Hepatocyte (in vitro differentiated cells): Measurements from ENCODE around the gene PALLD. TPM values are rescaled to one million over a fixed set of nuclear protein-coding genes. Genes with fewer than 3 reads are reported as not detected.

Experiments used
- DNase-seq: peaks from one replicate; pipeline ENCODE4 v3.0.0-alpha.2; 2016; ENCODE audit warnings: low spot score
- H2AFZ ChIP-seq: fragments of 200-600 bp; sonication (generic); 2 replicates; pipeline ENCODE4 v1.6.0; 2016; ENCODE audit warnings: antibody characterized with exemption, mild to moderate bottlenecking
- H3K27ac ChIP-seq: fragments of 200-600 bp; sonication (generic); 2 replicates; pipeline ENCODE4 v1.5.1; 2016; ENCODE audit warnings: mild to moderate bottlenecking
- H3K27me3 ChIP-seq: fragments of 200-600 bp; sonication (generic); 2 replicates; pipeline ENCODE4 v1.6.1; 2016
- H3K36me3 ChIP-seq: fragments of 200-600 bp; sonication (generic); replicated peaks from 2 replicates; pipeline ENCODE4 v1.5.1; 2016; ENCODE audit warnings: low read depth; ENCODE audit not compliant: insufficient read depth
- H3K4me1 ChIP-seq: fragments of 200-600 bp; sonication (generic); 2 replicates; pipeline ENCODE4 v1.5.1; 2016; ENCODE audit warnings: mild to moderate bottlenecking, moderate library complexity; ENCODE audit not compliant: insufficient read depth
- H3K4me2 ChIP-seq: fragments of 200-600 bp; sonication (generic); 2 replicates; pipeline ENCODE4 v1.6.0; 2016
- H3K4me3 ChIP-seq: fragments of 200-600 bp; sonication (generic); 2 replicates; pipeline ENCODE4 v1.5.1; 2016; ENCODE audit warnings: mild to moderate bottlenecking
- H3K79me2 ChIP-seq: fragments of 200-600 bp; sonication (generic); 2 replicates; pipeline ENCODE4 v1.6.0; 2017; ENCODE audit warnings: mild to moderate bottlenecking
- H3K9me2 ChIP-seq: fragments of 200-600 bp; sonication (generic); replicated peaks from 2 replicates; pipeline ENCODE4 v1.6.0; 2017; ENCODE audit warnings: mild to moderate bottlenecking; ENCODE audit not compliant: insufficient read depth
- H3K9me3 ChIP-seq: fragments of 200-600 bp; sonication (generic); 2 replicates; pipeline ENCODE4 v1.5.1; 2016; ENCODE audit warnings: low read depth, mild to moderate bottlenecking
- H4K20me1 ChIP-seq: fragments of 200-600 bp; sonication (generic); 2 replicates; pipeline ENCODE4 v1.6.0; 2016; ENCODE audit warnings: mild to moderate bottlenecking; ENCODE audit not compliant: insufficient read depth, poor library complexity, severe bottlenecking
- EZH2 ChIP-seq: fragments of 200-600 bp; sonication (generic); IDR thresholded peaks from 2 replicates; pipeline ENCODE4 v1.6.1; 2016; ENCODE audit warnings: antibody characterized with exemption, mild to moderate bottlenecking, borderline replicate concordance
- EZH2phosphoT487 ChIP-seq: fragments of 200-600 bp; sonication (generic); IDR thresholded peaks from one replicate; pipeline ENCODE4 v1.6.1; 2018; ENCODE audit warnings: antibody characterized with exemption, mild to moderate bottlenecking, low read depth, moderate library complexity; ENCODE audit not compliant: unreplicated experiment, severe bottlenecking
- WGBS: methylation state at CpG from one replicate; pipeline ENCODE4 v1.1.6; 2016; ENCODE audit warnings: low lambda C conversion rate; ENCODE audit errors: missing lambda C conversion rate; 5-methylcytosine and 5-hydroxymethylcytosine counted together
- polyA plus RNA-seq: library from polyadenylated mRNA; unstranded; fragments of >200 nt; fragmentation: Nextera tagmentation; extraction: Ambion mirVana; gene quantifications from 2 replicates; pipeline ENCODE4 v1.2.1, GENCODE V29; 2016
- total RNA-seq: library from RNA; depleted of rRNA; stranded (reverse); fragments of >200 nt; gene quantifications from 2 replicates; pipeline ENCODE4 v1.2.3, GENCODE V29; 2014
- TF ChIP-seq, protein P1 (sequence below): fragments of 200-600 bp; sonication (generic); IDR thresholded peaks from 2 replicates; pipeline ENCODE4 v1.5.1; 2016; ENCODE audit warnings: antibody characterized with exemption, mild to moderate bottlenecking; ENCODE audit not compliant: poor library complexity

Gene PALLD
- total and polyA plus RNA-seq, 2 experiments from 2014 or later = 82.7 to 85.2 TPM

DNA sequence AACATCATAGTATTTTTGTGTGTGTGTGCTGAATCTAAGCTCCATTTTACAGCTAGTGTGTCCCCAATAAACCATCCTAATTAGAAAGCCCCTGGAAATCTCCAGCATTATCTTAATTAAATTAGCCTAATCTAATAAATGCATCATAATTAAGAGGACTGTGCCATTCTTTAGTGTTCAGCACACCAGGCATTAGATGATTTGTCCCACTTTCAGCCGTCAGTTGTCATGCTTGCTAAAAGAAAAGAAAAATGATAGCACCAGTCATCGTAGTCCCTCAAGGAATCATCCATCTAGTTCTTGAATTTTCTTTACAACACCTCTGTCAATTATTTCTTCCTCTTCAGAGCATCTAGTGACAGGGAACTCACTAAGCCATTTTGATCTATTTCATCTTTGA lies 155.9 kb downstream of the PALLD start:
- Histone ChIP-seq H3K27me3 (no peaks in the 10 kb centered on the region), H3K4me1 (peaks cover 7% of the 10 kb centered on the region), H3K4me2 (no peak overlapping the region), H3K9me2 (no peaks in the 10 kb centered on the region), H3K9me3 (no peaks in the 10 kb centered on the region), H3K4me3 (no peak overlapping the region), H2AFZ (no peak overlapping the region), H3K27ac (no peak overlapping the region), H3K79me2 (peaks cover 52% of the 10 kb centered on the region), H3K36me3 (no peaks in the 10 kb centered on the region), H4K20me1 (no peaks in the 10 kb centered on the region)
- DNase-seq = no peak
- 97% methylated on average over 2 of the region's 2 CpGs for WGBS
- TF ChIP-seq, protein P1, sequence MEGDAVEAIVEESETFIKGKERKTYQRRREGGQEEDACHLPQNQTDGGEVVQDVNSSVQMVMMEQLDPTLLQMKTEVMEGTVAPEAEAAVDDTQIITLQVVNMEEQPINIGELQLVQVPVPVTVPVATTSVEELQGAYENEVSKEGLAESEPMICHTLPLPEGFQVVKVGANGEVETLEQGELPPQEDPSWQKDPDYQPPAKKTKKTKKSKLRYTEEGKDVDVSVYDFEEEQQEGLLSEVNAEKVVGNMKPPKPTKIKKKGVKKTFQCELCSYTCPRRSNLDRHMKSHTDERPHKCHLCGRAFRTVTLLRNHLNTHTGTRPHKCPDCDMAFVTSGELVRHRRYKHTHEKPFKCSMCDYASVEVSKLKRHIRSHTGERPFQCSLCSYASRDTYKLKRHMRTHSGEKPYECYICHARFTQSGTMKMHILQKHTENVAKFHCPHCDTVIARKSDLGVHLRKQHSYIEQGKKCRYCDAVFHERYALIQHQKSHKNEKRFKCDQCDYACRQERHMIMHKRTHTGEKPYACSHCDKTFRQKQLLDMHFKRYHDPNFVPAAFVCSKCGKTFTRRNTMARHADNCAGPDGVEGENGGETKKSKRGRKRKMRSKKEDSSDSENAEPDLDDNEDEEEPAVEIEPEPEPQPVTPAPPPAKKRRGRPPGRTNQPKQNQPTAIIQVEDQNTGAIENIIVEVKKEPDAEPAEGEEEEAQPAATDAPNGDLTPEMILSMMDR = no peak
- TF ChIP-seq EZH2 (no peak), EZH2phosphoT487 (no peak)

DNA sequence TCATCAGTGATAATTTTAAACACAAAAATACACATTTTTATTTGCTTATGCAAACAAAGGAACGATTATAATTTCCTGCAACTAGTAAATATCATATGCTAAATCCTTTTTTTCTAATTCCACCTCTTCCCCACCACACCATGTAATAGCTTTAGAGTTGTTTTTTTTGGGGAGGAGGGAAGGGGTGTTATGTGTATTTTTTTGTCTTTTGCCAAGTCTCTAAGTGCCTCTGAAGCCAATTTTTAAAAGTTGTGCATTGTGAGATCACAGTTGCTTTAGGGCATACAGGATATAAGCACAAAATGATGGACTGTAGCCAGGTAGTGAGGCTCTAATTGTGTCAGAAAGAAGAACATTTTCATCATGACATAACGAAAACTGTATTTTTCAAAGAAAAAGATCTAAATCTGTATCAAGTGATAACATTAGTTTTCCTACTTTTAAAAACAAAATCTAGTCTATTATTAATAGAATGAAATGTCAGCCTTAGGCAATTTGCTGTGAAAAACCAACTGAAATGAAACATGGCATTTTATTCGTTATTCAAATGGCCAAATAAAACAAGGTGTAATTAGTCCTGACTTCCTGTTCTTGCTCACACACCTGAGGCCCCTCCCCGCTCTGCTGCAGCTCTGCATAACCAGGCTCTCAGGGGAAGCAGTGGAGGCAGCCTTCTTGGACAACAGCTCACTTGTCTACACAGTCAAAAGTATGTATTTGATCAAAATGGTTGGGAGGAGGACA lies 157.4 kb downstream of the PALLD start:
- WGBS = 66% methylated on average over 4 of the region's 4 CpGs
- Histone ChIP-seq H3K4me3 (no peak overlapping the region), H2AFZ (no peak overlapping the region), H3K9me2 (no peaks in the 10 kb centered on the region), H3K4me2 (peak overlapping the region; percentile 13), H4K20me1 (no peaks in the 10 kb centered on the region), H3K36me3 (no peaks in the 10 kb centered on the region), H3K4me1 (peaks cover 5% of the 10 kb centered on the region), H3K79me2 (peaks cover 47% of the 10 kb centered on the region), H3K9me3 (no peaks in the 10 kb centered on the region), H3K27me3 (no peaks in the 10 kb centered on the region), H3K27ac (no peak overlapping the region)
- DNase-seq = no peak
- TF ChIP-seq EZH2 = no peak
- TF ChIP-seq, protein P1 = no peak
- TF ChIP-seq EZH2phosphoT487 = no peak

DNA sequence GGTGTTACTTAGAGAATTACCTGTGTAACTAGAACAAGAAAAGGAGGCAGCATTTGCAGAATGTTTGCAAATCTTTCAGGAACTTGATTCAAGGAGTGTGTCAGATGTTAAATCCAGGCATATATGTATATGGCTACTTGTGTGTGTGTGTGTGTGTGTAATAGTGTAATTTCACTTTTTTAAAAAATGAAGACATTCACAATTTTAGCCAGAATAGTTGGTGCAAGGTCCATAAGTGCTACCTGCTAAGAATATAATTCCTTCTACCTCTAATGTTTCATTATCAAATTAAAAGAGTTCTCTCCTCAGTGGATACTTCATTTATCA lies 158.0 kb downstream of the PALLD start:
- TF ChIP-seq EZH2phosphoT487 = no peak
- TF ChIP-seq, protein P1 = no peak
- no peak for TF ChIP-seq EZH2
- peaks cover 43% of the 10 kb centered on the region for H3K79me2 ChIP-seq
- no peak overlapping the region for H2AFZ ChIP-seq
- H3K27me3 ChIP-seq = no peaks in the 10 kb centered on the region
- no peaks in the 10 kb centered on the region for H3K9me2 ChIP-seq
- H4K20me1 ChIP-seq = no peaks in the 10 kb centered on the region
- H3K9me3 ChIP-seq = no peaks in the 10 kb centered on the region
- no peaks in the 10 kb centered on the region for H3K36me3 ChIP-seq
- no peak for DNase-seq
- H3K4me1 ChIP-seq = peaks cover 7% of the 10 kb centered on the region
- H3K4me3 ChIP-seq = no peak overlapping the region
- no peak overlapping the region for H3K27ac ChIP-seq
- peak overlapping the region; percentile 13 for H3K4me2 ChIP-seq
